ENCODE measurements around the gene SYVN1.

SYVN1 gene

DNA sequence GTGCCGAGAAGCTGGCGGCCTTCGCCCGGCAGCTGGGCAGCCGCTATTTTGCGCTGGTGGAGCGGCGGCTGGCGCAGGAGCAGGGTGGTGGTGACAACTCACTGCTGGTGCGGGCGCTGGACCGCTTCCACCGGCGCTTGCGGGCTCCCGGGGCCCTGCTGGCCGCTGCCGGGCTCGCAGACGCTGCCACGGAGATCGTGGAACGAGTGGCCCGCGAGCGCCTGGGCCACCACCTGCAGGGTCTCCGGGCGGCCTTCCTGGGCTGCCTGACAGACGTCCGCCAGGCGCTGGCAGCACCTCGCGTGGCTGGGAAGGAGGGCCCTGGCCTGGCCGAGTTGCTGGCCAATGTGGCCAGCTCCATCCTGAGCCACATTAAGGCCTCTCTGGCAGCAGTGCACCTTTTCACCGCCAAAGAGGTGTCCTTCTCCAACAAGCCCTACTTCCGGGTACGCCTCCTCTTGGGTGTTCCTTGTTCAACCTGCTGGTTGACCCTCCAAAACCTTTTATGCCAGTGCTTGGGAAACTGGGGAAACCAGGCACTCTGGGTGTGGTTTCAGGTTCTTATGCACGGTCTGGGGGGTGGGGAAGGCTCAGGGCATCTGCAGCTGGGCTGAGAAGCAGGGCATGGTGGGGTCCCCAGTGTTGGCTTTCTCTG lies 25.7 kb downstream of the SYVN1 start:
- Histone ChIP-seq H3K9me3 (ENCODE audit: control insufficient read depth, low read length) (no peaks in the 10 kb centered on the region), H3K27ac (no peak overlapping the region), H3K4me3 (ENCODE audit: low read depth, low read length) (no peak overlapping the region), H3K4me1 (peaks cover 6% of the 10 kb centered on the region), H3K27me3 (ENCODE audit: control insufficient read depth, insufficient read depth, low read length) (no peaks in the 10 kb centered on the region), H3K36me3 (ENCODE audit: control insufficient read depth, insufficient read depth, low read length) (no peaks in the 10 kb centered on the region), H2AFZ (no peak overlapping the region), H3K4me2 (ENCODE audit: low read length) (no peak overlapping the region), H3K9ac (no peak overlapping the region), H3K79me2 (no peaks in the 10 kb centered on the region)
- TF ChIP-seq, protein P1, sequence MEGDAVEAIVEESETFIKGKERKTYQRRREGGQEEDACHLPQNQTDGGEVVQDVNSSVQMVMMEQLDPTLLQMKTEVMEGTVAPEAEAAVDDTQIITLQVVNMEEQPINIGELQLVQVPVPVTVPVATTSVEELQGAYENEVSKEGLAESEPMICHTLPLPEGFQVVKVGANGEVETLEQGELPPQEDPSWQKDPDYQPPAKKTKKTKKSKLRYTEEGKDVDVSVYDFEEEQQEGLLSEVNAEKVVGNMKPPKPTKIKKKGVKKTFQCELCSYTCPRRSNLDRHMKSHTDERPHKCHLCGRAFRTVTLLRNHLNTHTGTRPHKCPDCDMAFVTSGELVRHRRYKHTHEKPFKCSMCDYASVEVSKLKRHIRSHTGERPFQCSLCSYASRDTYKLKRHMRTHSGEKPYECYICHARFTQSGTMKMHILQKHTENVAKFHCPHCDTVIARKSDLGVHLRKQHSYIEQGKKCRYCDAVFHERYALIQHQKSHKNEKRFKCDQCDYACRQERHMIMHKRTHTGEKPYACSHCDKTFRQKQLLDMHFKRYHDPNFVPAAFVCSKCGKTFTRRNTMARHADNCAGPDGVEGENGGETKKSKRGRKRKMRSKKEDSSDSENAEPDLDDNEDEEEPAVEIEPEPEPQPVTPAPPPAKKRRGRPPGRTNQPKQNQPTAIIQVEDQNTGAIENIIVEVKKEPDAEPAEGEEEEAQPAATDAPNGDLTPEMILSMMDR (IDR thresholded peaks at IDR 0.05), result no peak

DNA sequence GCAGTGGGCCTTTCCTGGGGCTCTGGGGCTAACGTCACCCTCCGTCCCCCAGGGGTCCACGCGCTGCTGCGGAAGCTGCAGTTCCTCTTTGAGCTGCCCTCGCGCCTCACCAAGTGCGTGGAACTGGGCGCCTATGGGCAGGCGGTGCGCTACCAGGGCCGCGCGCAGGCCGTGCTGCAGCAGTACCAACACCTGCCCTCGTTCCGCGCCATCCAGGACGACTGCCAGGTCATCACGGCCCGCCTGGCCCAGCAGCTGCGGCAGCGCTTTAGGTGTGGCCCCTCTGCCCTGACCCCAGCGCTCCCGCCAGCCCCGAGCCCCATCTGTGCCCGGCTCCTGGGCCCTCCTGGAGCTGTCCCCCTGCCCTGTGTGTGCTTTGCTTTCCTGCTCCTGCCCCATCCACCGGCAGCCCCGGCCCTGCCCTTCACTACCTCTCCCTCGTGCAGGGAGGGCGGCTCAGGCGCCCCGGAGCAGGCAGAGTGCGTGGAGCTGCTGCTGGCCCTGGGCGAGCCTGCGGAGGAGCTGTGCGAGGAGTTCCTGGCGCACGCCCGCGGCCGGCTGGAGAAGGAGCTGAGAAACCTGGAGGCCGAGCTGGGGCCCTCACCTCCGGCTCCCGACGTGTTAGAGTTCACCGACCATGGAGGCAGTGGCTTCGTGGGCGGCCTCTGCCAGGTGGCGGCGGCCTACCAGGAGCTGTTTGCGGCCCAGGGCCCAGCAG lies 26.4 kb downstream of the SYVN1 start:
- Histone ChIP-seq H3K9me3 (ENCODE audit: control insufficient read depth, low read length) (no peaks in the 10 kb centered on the region), H3K4me3 (ENCODE audit: low read depth, low read length) (no peak overlapping the region), H3K9ac (no peak overlapping the region), H3K79me2 (no peaks in the 10 kb centered on the region), H3K36me3 (ENCODE audit: control insufficient read depth, insufficient read depth, low read length) (no peaks in the 10 kb centered on the region), H3K27ac (no peak overlapping the region), H3K27me3 (ENCODE audit: control insufficient read depth, insufficient read depth, low read length) (no peaks in the 10 kb centered on the region), H3K4me1 (peaks cover 6% of the 10 kb centered on the region), H3K4me2 (ENCODE audit: low read length) (no peak overlapping the region), H2AFZ (no peak overlapping the region)
- TF ChIP-seq, protein P1 (IDR thresholded peaks at IDR 0.05), result no peak

DNA sequence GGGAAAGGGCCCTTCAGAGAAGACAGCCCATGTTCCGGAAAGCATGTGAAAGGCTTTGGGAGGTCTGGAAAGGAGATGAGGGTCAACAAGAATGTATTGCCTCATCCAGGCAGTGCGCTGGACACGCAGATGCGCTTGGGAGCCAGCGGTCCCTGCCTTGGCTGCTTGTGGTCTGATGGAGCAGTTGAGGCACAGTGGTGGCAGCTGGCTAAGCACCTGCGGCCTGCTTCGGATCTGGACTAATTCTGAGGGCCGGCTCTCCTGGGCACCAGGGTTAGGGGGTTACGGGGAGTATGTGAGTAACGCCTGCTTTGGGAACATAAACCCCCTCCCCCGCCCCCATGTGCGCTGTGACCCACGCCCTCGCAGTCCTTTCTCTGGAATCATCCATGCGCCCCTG lies 27.2 kb downstream of the SYVN1 start:
- no peaks in the 10 kb centered on the region for H3K36me3 ChIP-seq (ENCODE audit: control insufficient read depth, insufficient read depth, low read length)
- H2AFZ ChIP-seq, result no peak overlapping the region
- H3K9ac ChIP-seq, result no peak overlapping the region
- TF ChIP-seq, protein P1 (IDR thresholded peaks at IDR 0.05), result no peak
- no peaks in the 10 kb centered on the region for H3K79me2 ChIP-seq
- H3K27ac ChIP-seq, result no peak overlapping the region
- H3K27me3 ChIP-seq (ENCODE audit: control insufficient read depth, insufficient read depth, low read length), result no peaks in the 10 kb centered on the region
- no peak overlapping the region for H3K4me2 ChIP-seq (ENCODE audit: low read length)
- H3K4me1 ChIP-seq, result peaks cover 6% of the 10 kb centered on the region
- H3K9me3 ChIP-seq (ENCODE audit: control insufficient read depth, low read length), result no peaks in the 10 kb centered on the region
- H3K4me3 ChIP-seq (ENCODE audit: low read depth, low read length), result no peak overlapping the region

DNA sequence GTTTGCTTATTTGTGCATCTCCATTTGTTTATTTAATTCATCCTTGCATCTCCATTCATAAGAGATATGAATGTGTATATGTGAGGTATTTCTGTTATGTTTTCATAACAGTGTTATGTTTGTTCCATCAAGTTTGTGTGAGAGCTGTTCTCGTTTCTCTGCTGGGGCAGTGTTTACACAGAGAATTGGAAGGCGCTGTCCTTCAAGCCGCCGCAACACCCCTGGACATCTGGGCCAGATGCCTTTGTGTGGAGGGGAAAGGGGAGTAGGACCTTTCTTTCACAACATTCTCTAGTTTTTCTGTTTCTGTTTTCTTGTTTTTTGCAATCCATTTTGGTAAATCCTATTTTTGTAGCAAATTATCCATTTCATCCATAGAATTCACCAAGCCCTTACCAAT lies 29.7 kb downstream of the SYVN1 start:
- Histone ChIP-seq H3K9me3 (ENCODE audit: control insufficient read depth, low read length) (no peaks in the 10 kb centered on the region), H3K27me3 (ENCODE audit: control insufficient read depth, insufficient read depth, low read length) (no peaks in the 10 kb centered on the region), H2AFZ (no peak overlapping the region), H3K79me2 (peaks cover 3% of the 10 kb centered on the region), H3K36me3 (ENCODE audit: control insufficient read depth, insufficient read depth, low read length) (no peaks in the 10 kb centered on the region), H3K4me2 (ENCODE audit: low read length) (peak overlapping the region; percentile 53), H3K9ac (no peak overlapping the region), H3K4me3 (ENCODE audit: low read depth, low read length) (peak overlapping the region; percentile 37), H3K4me1 (peaks cover 6% of the 10 kb centered on the region), H3K27ac (peak overlapping the region; percentile 74)
- TF ChIP-seq, protein P1 (IDR thresholded peaks at IDR 0.05), result no peak

Data from parathyroid adenoma (tissue), 2 donors.